ENCODE results near the gene KIAA0513. TPM values are rescaled to one million over a fixed set of nuclear protein-coding genes. Genes with fewer than 3 reads are reported as not detected.

Gene KIAA0513
- total RNA-seq, 1 donor from 2014 or later = 131 TPM

DNA sequence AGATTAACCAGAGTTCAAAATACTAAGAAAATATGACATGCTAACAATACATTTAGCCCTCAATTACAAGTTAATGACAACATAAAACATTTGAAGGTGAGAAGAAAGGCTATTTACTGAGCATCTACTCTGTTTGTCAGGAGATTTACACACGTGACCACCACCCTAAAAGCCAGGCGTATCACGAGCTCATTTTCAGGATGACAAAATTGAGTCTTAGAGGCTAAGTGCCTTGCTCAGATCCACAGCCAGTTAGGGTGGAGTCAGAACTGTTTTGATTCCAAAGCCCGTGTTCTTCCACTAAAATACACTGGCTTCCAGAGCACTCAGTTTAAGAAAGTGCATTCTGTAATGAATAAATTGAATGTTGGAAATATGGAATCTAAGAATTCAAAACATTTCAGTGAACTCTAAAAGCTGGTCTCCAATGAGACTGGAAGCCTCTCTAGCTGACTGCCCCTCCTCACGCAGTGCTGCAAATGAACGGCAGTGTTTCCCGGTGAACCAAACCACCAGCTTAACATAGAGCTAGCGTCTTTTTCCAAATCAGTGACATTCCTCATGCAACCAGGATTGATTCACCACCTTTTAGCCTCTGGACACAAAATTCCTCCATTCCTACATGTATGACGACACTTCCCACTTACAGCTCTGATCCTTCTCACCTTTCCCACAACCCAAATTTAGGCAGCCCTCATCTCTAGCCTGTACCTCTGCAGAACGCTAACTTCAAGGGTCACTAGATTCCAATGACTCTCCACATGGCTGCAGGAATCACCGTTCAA is 22.1 kb upstream of the KIAA0513 start:
- Histone ChIP-seq H3K9me3 (no peaks in the 10 kb centered on the region), H3K4me3 (peak overlapping the region in 1 of 2 donors; percentile 44), H3K27ac (peak overlapping the region; percentile 93 to 95), H3K4me1 (peaks cover 22 to 68% of the 10 kb centered on the region in 2 donors), H3K27me3 (no peaks in the 10 kb centered on the region), H3K36me3 (no peaks in the 10 kb centered on the region)
- intact Hi-C loops (cut with DNase I) = no loop called here
- no peak for DNase-seq (ENCODE audit: low spot score in 2 of 2)
- TF ChIP-seq, protein P1, sequence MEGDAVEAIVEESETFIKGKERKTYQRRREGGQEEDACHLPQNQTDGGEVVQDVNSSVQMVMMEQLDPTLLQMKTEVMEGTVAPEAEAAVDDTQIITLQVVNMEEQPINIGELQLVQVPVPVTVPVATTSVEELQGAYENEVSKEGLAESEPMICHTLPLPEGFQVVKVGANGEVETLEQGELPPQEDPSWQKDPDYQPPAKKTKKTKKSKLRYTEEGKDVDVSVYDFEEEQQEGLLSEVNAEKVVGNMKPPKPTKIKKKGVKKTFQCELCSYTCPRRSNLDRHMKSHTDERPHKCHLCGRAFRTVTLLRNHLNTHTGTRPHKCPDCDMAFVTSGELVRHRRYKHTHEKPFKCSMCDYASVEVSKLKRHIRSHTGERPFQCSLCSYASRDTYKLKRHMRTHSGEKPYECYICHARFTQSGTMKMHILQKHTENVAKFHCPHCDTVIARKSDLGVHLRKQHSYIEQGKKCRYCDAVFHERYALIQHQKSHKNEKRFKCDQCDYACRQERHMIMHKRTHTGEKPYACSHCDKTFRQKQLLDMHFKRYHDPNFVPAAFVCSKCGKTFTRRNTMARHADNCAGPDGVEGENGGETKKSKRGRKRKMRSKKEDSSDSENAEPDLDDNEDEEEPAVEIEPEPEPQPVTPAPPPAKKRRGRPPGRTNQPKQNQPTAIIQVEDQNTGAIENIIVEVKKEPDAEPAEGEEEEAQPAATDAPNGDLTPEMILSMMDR (IDR thresholded peaks at IDR 0.05) = no peak

DNA sequence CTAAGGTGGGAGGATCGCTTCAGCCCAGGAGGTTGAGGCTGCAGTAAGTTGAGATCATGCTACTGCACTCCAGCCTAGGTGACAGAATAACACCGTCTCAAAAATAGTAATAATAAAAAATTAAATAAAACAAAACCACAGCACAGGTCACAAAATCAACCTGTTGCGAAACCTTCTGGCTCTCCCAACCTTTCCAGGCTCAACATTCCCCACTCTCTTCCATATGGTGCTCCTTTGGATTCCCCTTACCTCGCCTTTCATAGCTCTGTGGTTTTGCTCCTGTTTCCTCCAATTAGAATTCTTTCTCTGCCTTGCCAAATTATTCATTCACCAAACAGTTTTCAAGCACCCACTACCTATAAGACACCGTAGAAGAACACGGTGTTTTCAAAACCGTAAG is 21.0 kb upstream of the KIAA0513 start:
- DNase-seq (ENCODE audit: low spot score in 2 of 2) = no peak

GRCh38 chr16:85007496-85008214 is 19.9 kb upstream of the KIAA0513 start:
- Histone ChIP-seq H3K27ac (peak overlapping the region; percentile 37 to 93), H3K4me1 (peaks cover 17 to 69% of the 10 kb centered on the region in 2 donors)

More for the DNA sequence above, 21.0 kb upstream of the KIAA0513 start:
- Histone ChIP-seq H3K9me3 (no peaks in the 10 kb centered on the region), H3K4me3 (no peak overlapping the region), H3K36me3 (no peaks in the 10 kb centered on the region), H3K4me1 (peaks cover 17 to 69% of the 10 kb centered on the region in 2 donors), H3K27ac (peak overlapping the region; percentile 93 to 95), H3K27me3 (no peaks in the 10 kb centered on the region)
- TF ChIP-seq, protein P1 (IDR thresholded peaks at IDR 0.05) = no peak
- intact Hi-C loops (cut with DNase I) = no loop called here

GRCh38 chr16:85008271-85008670 is 19.3 kb upstream of the KIAA0513 start:
- peak in 1 of 2 donors; percentile 54 for DNase-seq (ENCODE audit: low spot score in 2 of 2)
- Histone ChIP-seq H3K4me3 (no peak overlapping the region), H3K9me3 (no peaks in the 10 kb centered on the region), H3K4me1 (peaks cover 17 to 63% of the 10 kb centered on the region in 2 donors), H3K27ac (peak overlapping the region in 1 of 2 donors; percentile 93), H3K36me3 (no peaks in the 10 kb centered on the region), H3K27me3 (no peaks in the 10 kb centered on the region)
- intact Hi-C loops (cut with DNase I) = no loop called here
- TF ChIP-seq, protein P1 (IDR thresholded peaks at IDR 0.05) = no peak

More at GRCh38 chr16:85007496-85008214, 19.9 kb upstream of the KIAA0513 start:
- H3K36me3 ChIP-seq = no peaks in the 10 kb centered on the region
- no peaks in the 10 kb centered on the region for H3K9me3 ChIP-seq
- intact Hi-C loops (cut with DNase I) = no loop called here
- H3K27me3 ChIP-seq = no peaks in the 10 kb centered on the region
- TF ChIP-seq, protein P1 (IDR thresholded peaks at IDR 0.05) = no peak
- no peak overlapping the region for H3K4me3 ChIP-seq
- DNase-seq (ENCODE audit: low spot score in 2 of 2) = peak in 1 of 2 donors; percentile 53

- no peaks in the 10 kb centered on the region for H3K36me3 ChIP-seq
- TF ChIP-seq, protein P1 (IDR thresholded peaks at IDR 0.05) = no peak
- H3K4me1 ChIP-seq = peaks cover 9 to 45% of the 10 kb centered on the region in 2 donors
- intact Hi-C loops (cut with DNase I) = loop anchor here (2.0 kb wide), 1 partner anchor 38 kb away; no protein-coding TSS in a partner anchor
- DNase-seq (ENCODE audit: low spot score in 2 of 2) = no peak
- H3K9me3 ChIP-seq = no peaks in the 10 kb centered on the region
- H3K4me3 ChIP-seq = peak overlapping the region; percentile 95 to 98
- H3K27me3 ChIP-seq = no peaks in the 10 kb centered on the region
- H3K27ac ChIP-seq = peak overlapping the region; percentile 90 to 96
Observed at GRCh38 chr16:85010446-85010930, 17.1 kb upstream of the KIAA0513 start.

All from ascending aorta (tissue), 2 donors.